ENCODE results near the gene OR52A5. TPM values are rescaled to one million over a fixed set of nuclear protein-coding genes. Genes with fewer than 3 reads are reported as not detected.

OR52A5 gene
- total and polyA plus RNA-seq, 4 donors: not detected

DNA sequence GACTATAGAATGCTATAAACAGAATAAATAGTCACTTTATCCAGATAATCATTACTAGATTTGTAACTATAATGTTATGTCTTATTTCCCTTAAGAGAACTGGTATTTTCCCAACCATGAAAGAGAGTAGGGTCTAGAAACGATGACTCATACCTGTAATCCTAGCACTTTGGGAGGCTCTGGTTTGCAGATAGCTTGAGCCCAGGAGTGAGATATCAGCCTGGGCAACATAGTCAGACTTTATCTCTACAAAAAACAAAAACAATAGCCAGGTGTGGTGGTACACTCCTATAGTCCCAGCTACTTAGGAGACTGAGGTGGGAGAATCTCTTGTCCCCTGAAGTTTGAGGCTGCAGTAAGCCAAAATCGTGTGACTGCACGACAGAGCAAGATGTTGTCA lies 30.9 kb downstream of the OR52A5 start:
- Histone ChIP-seq H3K9ac (ENCODE audit: insufficient read depth in 1 of 2, low read length in 2 of 2) (no peak overlapping the region), H3K4me3 (no peak overlapping the region), H3K36me3 (ENCODE audit: control insufficient read depth in 4 of 4, insufficient read depth in 4 of 4, low read length in 4 of 4) (no peaks in the 10 kb centered on the region), H3K27ac (ENCODE audit: low read depth in 1 of 2, low read length in 1 of 2) (no peak overlapping the region), H3K9me3 (ENCODE audit: control insufficient read depth in 4 of 4, insufficient read depth in 3 of 4, low read length in 3 of 4) (no peaks in the 10 kb centered on the region), H3K27me3 (ENCODE audit: control insufficient read depth in 3 of 3, insufficient read depth in 3 of 3, low read length in 2 of 3) (no peaks in the 10 kb centered on the region), H3K4me1 (ENCODE audit: control insufficient read depth in 5 of 5, insufficient read depth in 5 of 5, low read length in 5 of 5) (no peaks in the 10 kb centered on the region)
- DNase-seq: no peak
- WGBS, 2 donors: 68 to 74% methylated on average over 3 of the region's 3 CpGs
- TF ChIP-seq, protein P1, sequence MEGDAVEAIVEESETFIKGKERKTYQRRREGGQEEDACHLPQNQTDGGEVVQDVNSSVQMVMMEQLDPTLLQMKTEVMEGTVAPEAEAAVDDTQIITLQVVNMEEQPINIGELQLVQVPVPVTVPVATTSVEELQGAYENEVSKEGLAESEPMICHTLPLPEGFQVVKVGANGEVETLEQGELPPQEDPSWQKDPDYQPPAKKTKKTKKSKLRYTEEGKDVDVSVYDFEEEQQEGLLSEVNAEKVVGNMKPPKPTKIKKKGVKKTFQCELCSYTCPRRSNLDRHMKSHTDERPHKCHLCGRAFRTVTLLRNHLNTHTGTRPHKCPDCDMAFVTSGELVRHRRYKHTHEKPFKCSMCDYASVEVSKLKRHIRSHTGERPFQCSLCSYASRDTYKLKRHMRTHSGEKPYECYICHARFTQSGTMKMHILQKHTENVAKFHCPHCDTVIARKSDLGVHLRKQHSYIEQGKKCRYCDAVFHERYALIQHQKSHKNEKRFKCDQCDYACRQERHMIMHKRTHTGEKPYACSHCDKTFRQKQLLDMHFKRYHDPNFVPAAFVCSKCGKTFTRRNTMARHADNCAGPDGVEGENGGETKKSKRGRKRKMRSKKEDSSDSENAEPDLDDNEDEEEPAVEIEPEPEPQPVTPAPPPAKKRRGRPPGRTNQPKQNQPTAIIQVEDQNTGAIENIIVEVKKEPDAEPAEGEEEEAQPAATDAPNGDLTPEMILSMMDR (IDR thresholded peaks at IDR 0.05; ENCODE audit: control extremely low read depth, extremely low read depth): no peak
- no peak for ATAC-seq (ENCODE audit: insufficient read depth, low FRiP score)

DNA sequence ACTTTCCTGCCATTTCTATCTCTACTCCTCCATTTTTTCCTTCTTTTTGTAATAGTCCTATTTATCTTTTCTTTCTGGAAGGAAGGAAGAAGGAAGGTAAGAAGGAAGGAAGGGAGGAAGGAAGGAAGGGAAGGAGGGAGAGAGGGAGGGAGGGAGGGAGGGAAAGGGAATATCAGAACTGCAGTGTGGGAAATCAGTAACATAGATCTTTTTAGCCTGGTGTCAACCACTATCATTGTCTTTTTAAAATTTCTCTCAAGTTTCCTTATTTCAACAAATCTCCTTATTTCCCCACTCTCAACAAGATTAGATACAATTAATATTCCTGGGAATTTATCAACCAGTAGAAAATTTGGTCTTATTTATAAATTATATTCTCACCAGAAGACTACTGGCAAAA lies 35.1 kb downstream of the OR52A5 start:
- DNase-seq (no peak), ATAC-seq (ENCODE audit: insufficient read depth, low FRiP score) (no peak)
- H3K36me3 ChIP-seq (ENCODE audit: control insufficient read depth in 4 of 4, insufficient read depth in 4 of 4, low read length in 4 of 4): no peaks in the 10 kb centered on the region
- H3K4me1 ChIP-seq (ENCODE audit: control insufficient read depth in 5 of 5, insufficient read depth in 5 of 5, low read length in 5 of 5): no peaks in the 10 kb centered on the region
- no peak overlapping the region for H3K27ac ChIP-seq (ENCODE audit: low read depth in 1 of 2, low read length in 1 of 2)
- H3K9ac ChIP-seq (ENCODE audit: insufficient read depth in 1 of 2, low read length in 2 of 2): no peak overlapping the region
- H3K27me3 ChIP-seq (ENCODE audit: control insufficient read depth in 3 of 3, insufficient read depth in 3 of 3, low read length in 2 of 3): no peaks in the 10 kb centered on the region
- H3K4me3 ChIP-seq: no peak overlapping the region
- TF ChIP-seq, protein P1 (IDR thresholded peaks at IDR 0.05; ENCODE audit: control extremely low read depth, extremely low read depth): no peak
- no peaks in the 10 kb centered on the region for H3K9me3 ChIP-seq (ENCODE audit: control insufficient read depth in 4 of 4, insufficient read depth in 3 of 4, low read length in 3 of 4)

DNA sequence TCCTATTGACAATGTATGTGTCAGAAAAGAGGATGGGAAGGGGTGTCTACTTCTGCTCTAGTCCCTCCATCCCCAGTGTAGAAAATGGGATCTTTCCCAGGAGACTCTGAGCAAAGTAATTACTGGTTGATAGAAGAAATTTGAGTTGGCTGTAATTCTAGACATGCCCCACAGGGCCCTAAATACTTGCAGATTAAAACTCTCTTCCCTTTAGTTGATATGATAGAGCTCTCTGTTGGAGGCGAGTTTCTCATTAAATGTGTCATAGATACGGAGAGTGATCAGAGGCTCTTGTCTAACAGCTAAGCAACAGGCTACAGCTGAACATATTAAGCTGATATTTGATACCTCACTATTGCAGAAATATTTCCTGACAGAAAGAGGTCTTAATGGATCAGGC lies 35.9 kb downstream of the OR52A5 start:
- Histone ChIP-seq H3K9me3 (ENCODE audit: control insufficient read depth in 4 of 4, insufficient read depth in 3 of 4, low read length in 3 of 4) (no peaks in the 10 kb centered on the region), H3K4me1 (ENCODE audit: control insufficient read depth in 5 of 5, insufficient read depth in 5 of 5, low read length in 5 of 5) (no peaks in the 10 kb centered on the region), H3K36me3 (ENCODE audit: control insufficient read depth in 4 of 4, insufficient read depth in 4 of 4, low read length in 4 of 4) (no peaks in the 10 kb centered on the region), H3K9ac (ENCODE audit: insufficient read depth in 1 of 2, low read length in 2 of 2) (no peak overlapping the region), H3K27me3 (ENCODE audit: control insufficient read depth in 3 of 3, insufficient read depth in 3 of 3, low read length in 2 of 3) (no peaks in the 10 kb centered on the region), H3K4me3 (no peak overlapping the region), H3K27ac (ENCODE audit: low read depth in 1 of 2, low read length in 1 of 2) (no peak overlapping the region)
- ATAC-seq (ENCODE audit: insufficient read depth, low FRiP score): no peak
- DNase-seq: no peak
- WGBS, 2 donors: 47 to 72% methylated on average over 2 of the region's 2 CpGs
- TF ChIP-seq, protein P1 (IDR thresholded peaks at IDR 0.05; ENCODE audit: control extremely low read depth, extremely low read depth): no peak

DNA sequence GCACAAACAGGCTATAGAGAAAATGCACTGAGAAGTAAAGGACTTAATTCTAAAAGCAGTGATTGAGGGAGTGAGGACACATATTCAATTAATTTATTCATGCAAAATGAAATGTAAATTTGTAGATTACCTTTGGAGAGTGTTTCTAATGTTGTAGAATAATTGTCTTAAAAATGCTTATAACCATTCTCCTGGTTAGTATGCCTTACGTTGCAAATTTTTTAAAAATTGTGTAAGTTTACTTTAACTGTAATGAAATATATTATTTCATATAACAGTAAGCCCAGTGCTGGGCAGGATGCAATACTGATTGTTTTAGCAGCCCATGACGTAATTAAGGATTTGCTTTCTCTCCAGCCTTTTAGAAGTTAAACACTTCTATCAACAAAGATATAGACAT lies 42.1 kb downstream of the OR52A5 start:
- Histone ChIP-seq H3K27me3 (ENCODE audit: control insufficient read depth in 3 of 3, insufficient read depth in 3 of 3, low read length in 2 of 3) (no peaks in the 10 kb centered on the region), H3K36me3 (ENCODE audit: control insufficient read depth in 4 of 4, insufficient read depth in 4 of 4, low read length in 4 of 4) (no peaks in the 10 kb centered on the region), H3K27ac (ENCODE audit: low read depth in 1 of 2, low read length in 1 of 2) (no peak overlapping the region), H3K9me3 (ENCODE audit: control insufficient read depth in 4 of 4, insufficient read depth in 3 of 4, low read length in 3 of 4) (no peaks in the 10 kb centered on the region), H3K4me3 (no peak overlapping the region), H3K4me1 (ENCODE audit: control insufficient read depth in 5 of 5, insufficient read depth in 5 of 5, low read length in 5 of 5) (no peaks in the 10 kb centered on the region), H3K9ac (ENCODE audit: insufficient read depth in 1 of 2, low read length in 2 of 2) (no peak overlapping the region)
- ATAC-seq (ENCODE audit: insufficient read depth, low FRiP score): no peak
- TF ChIP-seq, protein P1 (IDR thresholded peaks at IDR 0.05; ENCODE audit: control extremely low read depth, extremely low read depth): no peak
- WGBS, 2 donors: 68 to 82% methylated on average over 2 of the region's 2 CpGs
- DNase-seq: no peak
